ENCODE measurements around the gene TLN1.

TLN1 gene

DNA sequence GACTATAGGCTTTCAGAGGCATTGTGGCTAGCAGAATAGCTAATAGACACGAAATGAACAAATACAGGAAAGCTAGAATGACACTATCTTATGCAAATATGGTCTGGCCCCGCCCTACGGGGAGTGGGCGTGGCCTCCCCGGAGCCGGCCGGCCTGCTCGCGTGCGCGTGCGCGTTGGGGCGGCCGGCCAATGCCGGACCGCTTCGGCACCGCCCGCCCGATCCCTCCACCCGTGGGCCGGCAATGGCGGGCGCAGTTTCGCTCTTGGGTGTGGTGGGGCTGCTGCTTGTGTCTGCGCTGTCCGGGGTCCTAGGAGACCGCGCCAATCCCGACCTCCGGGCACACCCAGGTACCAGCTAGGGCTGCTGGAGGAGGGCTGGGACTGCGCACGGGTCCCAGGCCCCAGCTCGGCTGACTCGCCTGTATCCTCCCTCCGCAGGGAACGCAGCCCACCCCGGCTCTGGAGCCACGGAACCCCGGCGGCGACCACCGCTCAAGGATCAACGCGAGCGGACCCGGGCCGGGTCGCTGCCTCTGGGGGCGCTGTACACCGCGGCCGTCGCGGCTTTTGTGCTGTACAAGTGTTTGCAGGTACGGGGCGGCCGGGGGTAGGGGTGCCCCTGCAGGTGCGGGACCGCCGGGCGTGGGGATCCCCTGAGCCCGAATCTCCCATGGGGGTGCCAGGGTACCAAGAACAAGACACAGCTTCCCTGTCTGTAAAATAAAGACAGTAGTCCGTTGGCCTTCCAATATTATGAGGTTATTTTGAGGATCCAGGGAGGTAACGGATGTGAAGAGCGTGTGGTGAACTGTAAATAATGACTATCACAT lies 73.6 kb downstream of the TLN1 start, which contains the start of gene CCDC107:
TSS of gene CCDC107 (plus strand) at position 156 of the 831 bp plus-strand sequence. CDS start at position 244, 88 bp downstream.
- peak; percentile 85 for DNase-seq

DNA sequence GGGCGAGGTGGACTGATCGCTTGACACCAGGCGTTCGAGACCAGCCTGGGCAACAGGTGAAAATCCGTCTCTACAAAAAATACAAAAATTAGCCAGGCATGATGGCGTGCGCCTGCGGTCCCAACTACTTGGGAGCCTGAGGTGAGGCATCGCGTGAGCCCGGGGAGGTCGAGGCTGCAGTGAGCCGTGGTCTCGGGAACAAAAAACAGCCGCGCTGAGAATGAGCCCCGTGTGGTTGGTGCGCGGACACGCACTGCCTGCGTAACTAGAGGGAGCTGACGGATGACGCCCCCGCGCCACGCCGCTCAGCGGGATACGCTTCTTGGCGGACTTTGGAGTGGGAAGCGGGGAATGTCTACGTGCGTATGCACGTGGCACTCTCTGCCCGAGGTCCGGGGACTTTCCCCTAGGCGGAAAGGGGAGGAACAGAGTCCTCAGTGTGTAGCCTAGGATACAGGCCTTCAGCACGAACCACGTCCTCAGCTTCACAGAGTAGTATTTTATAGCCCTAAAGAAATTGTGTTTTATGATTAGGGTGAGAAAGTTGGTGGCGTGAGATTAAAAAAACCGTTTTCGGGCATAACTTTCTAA lies 74.4 kb downstream of the TLN1 start, which contains the start of gene RMRP:
TSS of gene RMRP (minus strand) at position 474 of the 591 bp plus-strand sequence.
- DNase-seq, result peak; percentile 94

DNA sequence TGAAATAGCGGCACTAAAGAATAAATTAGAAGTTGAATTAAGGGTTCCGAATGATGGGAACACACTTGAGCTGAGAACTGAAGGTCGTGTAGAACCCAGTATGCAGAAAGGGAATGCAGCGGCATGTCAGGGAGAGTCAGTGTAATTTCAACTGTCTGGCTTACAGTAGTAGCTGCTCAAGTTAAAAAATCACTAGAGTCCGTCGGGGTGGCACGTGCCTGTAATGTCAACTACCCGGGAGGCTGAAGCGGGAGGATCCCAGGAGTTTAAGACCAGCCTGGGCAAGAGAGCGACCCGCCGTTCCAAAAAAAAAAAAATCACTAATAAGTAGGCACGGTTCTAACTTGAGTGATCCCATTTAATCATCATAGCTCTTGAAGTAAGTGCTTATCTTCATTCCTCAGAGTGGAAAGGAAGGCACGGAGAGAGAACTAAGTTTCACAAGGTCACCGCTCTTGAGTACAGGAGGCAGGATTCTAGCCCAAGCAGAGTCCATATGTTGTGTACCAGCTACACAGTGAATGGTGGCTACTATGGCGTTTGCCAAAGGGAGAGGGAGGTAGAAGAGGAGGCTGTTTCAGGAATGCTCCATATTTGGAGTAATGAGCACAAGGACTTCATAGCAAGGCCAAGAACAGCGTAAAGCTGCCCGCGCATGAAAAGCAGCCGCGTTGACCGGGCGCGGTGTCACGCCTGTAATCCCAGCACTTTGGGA lies 75.0 kb downstream of the TLN1 start:
- DNase-seq, result no peak

DNA sequence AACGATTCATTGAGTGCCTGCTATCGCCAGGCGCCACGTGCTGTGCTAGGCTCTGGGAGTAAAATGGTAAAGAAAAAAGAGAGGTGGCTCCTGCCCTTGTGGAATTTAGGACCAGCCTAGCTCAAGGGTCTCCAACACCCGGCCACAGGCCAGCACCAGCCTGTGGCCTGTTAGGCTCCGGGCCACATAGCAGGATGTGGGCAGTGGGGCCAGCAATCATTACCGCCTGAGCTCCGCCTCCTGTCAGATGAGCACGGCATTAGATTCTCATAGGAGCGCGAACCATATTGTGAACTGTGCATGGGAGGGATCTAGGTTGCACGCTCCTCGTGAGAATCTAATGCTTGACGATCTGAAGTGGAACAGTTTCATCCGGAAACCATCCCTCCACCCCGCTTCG lies 75.6 kb downstream of the TLN1 start:
- no peak for DNase-seq

DNA sequence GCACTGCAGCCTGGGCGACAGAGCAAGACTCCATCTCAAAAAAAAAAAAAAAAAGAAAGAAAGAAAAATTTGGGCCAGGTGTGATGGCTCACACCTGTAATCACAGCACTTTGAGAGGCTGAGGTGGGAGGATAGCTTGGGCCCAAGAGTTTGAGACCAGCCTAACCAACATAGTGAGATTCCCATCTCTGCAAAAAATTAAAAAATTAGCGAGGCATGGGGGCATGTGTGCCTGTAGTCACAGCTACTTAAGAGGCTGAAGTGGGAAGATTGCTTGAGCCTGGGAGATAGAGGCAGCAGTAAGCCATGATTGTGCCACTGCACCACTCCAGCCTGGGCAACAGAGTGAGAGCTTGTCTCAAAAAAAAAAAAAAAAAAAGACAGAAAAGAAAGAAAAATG lies 78.4 kb downstream of the TLN1 start:
- DNase-seq, result no peak

DNA sequence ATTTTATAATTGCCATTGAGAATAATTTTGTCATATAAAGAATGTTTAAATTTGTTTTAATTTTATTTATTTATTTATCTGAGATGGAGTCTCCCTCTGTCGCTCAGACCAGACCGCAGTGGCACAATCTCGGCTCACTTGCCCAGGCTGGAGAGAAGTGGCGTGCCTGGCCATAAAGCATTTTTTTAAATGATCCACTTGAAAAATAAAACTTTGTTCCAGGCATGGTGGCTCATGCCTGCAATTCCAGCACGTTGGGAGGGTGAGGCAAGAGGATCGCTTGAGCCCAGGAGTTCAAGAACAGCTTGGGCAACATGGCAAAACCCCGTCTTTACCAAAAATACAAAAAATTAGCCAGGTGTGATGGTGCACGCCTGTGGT lies 79.2 kb downstream of the TLN1 start:
- DNase-seq, result no peak

DNA sequence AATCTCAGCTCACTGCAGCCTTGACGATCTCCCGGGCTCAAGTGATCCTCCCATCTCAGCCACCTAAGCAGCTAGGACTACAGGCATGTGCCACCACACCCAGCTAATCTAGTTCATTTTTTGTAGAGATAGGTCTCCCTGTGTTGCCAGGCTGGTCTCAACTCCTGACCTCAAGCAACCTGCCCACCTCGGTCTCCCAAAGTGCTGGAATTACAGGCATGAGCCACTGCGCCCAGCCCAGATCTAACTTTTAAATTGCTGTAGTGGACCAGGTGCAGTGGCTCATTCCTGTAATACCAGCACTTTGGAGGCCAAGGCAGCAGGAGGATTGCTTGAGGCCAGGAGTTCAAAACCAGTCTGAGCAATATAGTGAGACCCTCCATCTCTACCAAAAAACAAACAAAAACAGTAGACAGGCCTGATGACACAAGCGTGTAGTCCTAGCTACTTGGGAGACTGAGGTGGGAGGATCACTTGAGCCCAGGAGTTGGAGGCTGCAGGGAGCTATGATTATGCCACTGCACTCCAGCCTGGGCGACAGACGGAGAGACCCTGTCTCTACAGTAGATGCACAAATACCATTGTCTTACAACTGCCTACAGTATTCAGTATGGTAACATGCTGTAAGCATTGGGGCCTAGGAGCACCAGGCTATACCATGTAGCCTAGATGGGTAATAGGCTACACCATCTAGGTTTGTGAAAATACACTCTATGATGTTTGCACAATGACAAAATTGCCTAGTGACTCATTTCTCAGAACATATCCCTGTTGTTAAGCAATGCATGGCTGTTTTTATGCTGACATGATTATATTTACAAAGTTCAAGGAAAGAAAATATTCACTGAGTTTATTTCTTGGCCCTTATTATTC lies 79.8 kb downstream of the TLN1 start:
- DNase-seq, result no peak

DNA sequence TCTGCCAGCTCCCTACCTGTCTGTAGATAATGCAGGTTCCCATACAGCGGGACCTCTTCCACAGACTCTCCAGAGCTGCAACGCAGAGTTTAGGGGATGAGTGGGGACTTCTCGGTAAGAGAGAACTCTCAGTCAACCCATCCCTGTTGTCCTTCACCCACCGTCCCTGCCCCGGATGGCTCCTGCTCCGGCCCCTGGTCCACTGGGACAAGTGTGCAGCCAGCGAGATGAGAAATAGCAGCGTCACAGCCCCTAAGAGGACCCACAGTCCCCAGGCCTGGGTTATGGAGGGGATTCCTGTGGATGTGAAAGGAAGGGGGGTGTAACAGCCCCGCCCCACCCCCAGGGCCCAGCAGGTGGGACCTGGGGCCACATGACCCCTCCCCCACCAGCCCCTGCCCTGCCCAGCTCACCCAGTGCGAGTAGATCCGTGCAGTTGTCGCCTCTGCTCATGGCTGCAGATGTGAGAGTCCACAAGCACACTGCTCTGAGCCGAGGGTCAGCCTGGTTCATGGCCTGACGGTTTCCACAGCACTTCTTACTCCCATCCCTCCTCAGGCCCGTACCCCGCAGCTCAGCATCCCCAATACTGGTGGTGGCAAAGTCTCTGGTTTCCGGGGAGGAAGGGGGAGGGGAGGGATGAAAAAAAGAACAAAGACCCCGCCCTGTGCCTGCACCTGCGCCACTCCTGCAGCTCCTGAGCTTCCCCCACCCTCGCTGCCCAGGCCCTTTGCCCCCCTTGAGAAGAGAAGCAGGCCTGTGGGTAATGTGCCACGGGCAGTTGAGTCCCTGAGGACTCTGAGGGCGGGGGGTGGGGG lies 81.4 kb downstream of the TLN1 start, which contains the start of gene SIT1:
TSS of gene SIT1 (minus strand) at position 591 of the 818 bp plus-strand sequence. CDS start at position 513, 78 bp downstream.
- peak; percentile 57 for DNase-seq

DNA sequence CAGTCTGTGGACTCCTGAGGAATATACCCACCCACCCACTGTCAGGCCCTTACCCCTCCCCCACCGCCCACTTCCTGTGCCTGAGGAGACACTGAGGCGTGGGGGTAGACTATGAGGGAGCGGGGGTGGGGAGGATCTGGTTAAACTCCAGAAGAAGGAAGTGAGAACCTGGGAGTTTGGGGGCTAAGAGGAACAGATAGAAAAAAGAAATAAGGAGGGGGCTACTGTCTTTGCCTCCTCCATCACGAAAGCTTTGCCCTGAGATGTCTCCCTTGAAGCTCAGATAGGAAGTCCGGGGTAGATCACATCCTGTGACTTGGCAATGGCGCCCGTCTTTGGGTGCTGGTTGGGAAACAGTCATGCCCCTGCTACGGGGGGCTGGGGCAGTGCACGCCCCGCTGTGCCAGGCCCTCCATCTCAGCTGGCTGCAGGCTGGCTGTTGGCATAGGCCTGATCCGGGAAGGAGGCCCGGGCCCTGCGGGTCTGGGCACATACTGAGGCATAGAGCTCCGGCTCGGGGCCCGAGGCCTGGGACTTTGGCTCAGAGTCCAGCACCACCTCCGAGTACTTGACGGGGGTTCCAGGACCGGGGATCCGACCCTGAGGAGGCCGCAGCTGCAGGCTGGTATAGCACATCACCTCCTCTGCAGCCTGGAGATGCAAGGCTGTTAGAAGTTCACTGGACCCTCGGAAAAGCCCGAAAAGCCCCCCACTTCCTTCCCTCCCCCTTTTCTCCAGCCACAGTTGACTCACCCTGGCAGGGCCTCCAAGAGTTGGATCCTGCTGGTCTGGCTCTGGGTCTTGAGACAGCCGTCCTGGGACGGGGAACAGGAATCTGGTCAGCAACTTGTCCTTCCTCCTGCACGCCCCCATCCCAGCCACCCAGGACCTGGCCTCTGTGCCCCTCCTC lies 82.3 kb downstream of the TLN1 start:
- DNase-seq, result peak; percentile 53
